Heart left ventricle (tissue), 16 donors: ENCODE data around the gene SHE. TPM values are rescaled to one million over a fixed set of nuclear protein-coding genes. Genes with fewer than 3 reads are reported as not detected.

Source experiments
- ATAC-seq, 4 donors: fragments of 200-7000 bp; cut with Tn5 transposase; one replicate each; pipeline ENCODE4 v1.9.1; 2020 to 2022; ENCODE audit warnings: moderate library complexity in 4 of 4, mild to moderate bottlenecking in 3 of 4, moderate number of reproducible peaks in 1 of 4
- DNase-seq, 5 donors: peaks; one replicate each; pipeline ENCODE4 v3.0.0-alpha.2; 2020
- H3K27ac ChIP-seq, 12 donors: fragments of 200-600 bp; sonication (generic) in 4 of 12; one replicate each; pipeline versions ENCODE4 v1.5.0 to v1.8.0; 2016 to 2022; ENCODE audit warnings: mild to moderate bottlenecking in 2 of 12
- H3K27me3 ChIP-seq, 9 donors: fragments of 200-600 bp; sonication (generic) in 2 of 9; one replicate each; pipeline versions ENCODE4 v1.5.1 to v1.8.0; 2016 to 2022; ENCODE audit warnings: mild to moderate bottlenecking in 3 of 9
- H3K36me3 ChIP-seq, 9 donors: fragments of 200-600 bp; sonication (generic) in 2 of 9; one replicate each; pipeline versions ENCODE4 v1.5.0 to v1.8.0; 2018 to 2022; ENCODE audit warnings: mild to moderate bottlenecking in 2 of 9
- H3K4me1 ChIP-seq, 12 donors: fragments of 200-600 bp; sonication (generic) in 4 of 12; one replicate each; pipeline versions ENCODE4 v1.5.0 to v1.8.0; 2016 to 2022; ENCODE audit warnings: mild to moderate bottlenecking in 3 of 12
- H3K4me3 ChIP-seq, 12 donors: fragments of 200-600 bp; sonication (generic) in 4 of 12; one replicate each; pipeline versions ENCODE4 v1.5.0 to v1.8.0; 2017 to 2022; ENCODE audit warnings: mild to moderate bottlenecking in 9 of 12, moderate library complexity in 4 of 12
- H3K9me3 ChIP-seq, 12 donors: fragments of 200-600 bp; sonication (generic) in 4 of 12; one replicate each; pipeline versions ENCODE4 v1.5.0 to v1.8.0; 2016 to 2022; ENCODE audit warnings: mild to moderate bottlenecking in 1 of 12
- POLR2A ChIP-seq, 2 donors: fragments of 450-650 bp; IDR thresholded peaks; one replicate each; pipeline ENCODE4 v1.6.1; 2017; ENCODE audit warnings: antibody characterized with exemption in 2 of 2, mild to moderate bottlenecking in 2 of 2, moderate library complexity in 2 of 2
- WGBS, 4 donors: extraction: QIAGEN DNeasy Blood & Tissue Kit in 2 of 4; methylation state at CpG; one replicate each; pipeline versions ENCODE4 v1.1.5 to v1.1.7; 2013 to 2018; 5-methylcytosine and 5-hydroxymethylcytosine counted together
- intact Hi-C, 10 donors: fragments of 100-400 bp; cut with DNase I; formaldehyde crosslinking; loops; one replicate each; pipeline versions ENCODE4 v1.11.1 to v1.14.2; 2022
- polyA plus RNA-seq, 2 donors: library from polyadenylated mRNA; stranded (reverse); fragments of 200-250 nt; gene quantifications; one replicate each; pipeline ENCODE4 v1.2.3, GENCODE V29; 2013
- total RNA-seq, 9 donors: library from RNA; depleted of rRNA in 2 of 9; stranded (reverse); fragments of >200 nt in 2 of 9; fragmentation: NEBNext Ultra II Directional in 3 of 9; extraction: Animal tissue kit (Norgen Biotek cat#: 25700) in 3 of 9; gene quantifications; one replicate each; pipeline versions ENCODE4 v1.1.0 to v1.2.4, GENCODE V29; 2016 to 2023
- TF ChIP-seq, protein P1 (sequence below), 12 donors: fragments of 200-600 bp; sonication (generic) in 4 of 12; IDR thresholded peaks; one replicate each; pipeline versions ENCODE4 v1.5.0 to v1.8.0; 2018 to 2022; ENCODE audit warnings: antibody characterized with exemption in 12 of 12, mild to moderate bottlenecking in 5 of 12
- donor health status: ischemic (EF 13 %, LVEDD 7.1; RV severe dilation, severe dysfunction).
- donor health status: healthy with polysubstance abuse.
- donor health status: DM: no; HTN: yes; CAD: no.
- donor health status: DM: no; HTN: no; CAD: no.
- donor health status: ischemic (EF 25% LVEDD 6.9; RV normal size, moderate dysfunction).
- donor health status: ischemic (EF 25% LVEDD 5.7; RV mildly dilated, moderate dysfunction).
- donor health status: healthy.
- donor health status: DM: yes; HTN: yes; CAD: no.
- donor health status: ischemic (EF 35%, LVEDD 5.7; RV mildly dilated, moderate dysfunction).
- donor health status: nonischemic (EF 11% LVEDD 7.7; RV severe dilation, severe dysfunction).
- donor health status: DM: yes; HTN: yes; CAD: no.
- donor health status: PGD.
- donor health status: ischemic (EF 29% LVEDD 5.4; RV normal size, mild dysfunction).
- donor health status: nonischemic (EF 23%, LVEDD 6.1; RV moderate dilation, normal function).

SHE gene
- total and polyA plus RNA-seq, 11 donors = 10.1 to 19.4 (median 11.9) TPM

DNA sequence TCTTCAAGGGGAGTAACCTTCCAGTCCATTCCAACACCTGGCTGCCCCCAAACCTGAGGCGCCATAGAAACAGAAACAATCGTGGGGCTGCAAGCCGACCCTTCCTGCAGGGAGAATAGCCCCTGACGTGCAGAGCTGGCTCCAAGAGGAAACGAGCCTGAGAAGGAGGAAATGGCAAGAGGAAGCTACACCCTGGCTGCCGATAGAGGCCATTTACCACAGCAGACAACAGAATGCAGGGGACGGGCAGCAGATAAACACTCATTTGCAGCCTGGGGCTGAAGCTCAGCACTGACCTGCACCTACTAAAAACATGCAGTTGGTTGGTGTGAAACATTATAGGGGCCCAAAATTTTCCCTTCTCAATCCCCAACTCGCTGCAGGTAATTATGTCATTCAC lies 8.9 kb downstream of the SHE start:
- TF ChIP-seq, protein P1, sequence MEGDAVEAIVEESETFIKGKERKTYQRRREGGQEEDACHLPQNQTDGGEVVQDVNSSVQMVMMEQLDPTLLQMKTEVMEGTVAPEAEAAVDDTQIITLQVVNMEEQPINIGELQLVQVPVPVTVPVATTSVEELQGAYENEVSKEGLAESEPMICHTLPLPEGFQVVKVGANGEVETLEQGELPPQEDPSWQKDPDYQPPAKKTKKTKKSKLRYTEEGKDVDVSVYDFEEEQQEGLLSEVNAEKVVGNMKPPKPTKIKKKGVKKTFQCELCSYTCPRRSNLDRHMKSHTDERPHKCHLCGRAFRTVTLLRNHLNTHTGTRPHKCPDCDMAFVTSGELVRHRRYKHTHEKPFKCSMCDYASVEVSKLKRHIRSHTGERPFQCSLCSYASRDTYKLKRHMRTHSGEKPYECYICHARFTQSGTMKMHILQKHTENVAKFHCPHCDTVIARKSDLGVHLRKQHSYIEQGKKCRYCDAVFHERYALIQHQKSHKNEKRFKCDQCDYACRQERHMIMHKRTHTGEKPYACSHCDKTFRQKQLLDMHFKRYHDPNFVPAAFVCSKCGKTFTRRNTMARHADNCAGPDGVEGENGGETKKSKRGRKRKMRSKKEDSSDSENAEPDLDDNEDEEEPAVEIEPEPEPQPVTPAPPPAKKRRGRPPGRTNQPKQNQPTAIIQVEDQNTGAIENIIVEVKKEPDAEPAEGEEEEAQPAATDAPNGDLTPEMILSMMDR (IDR thresholded peaks at IDR 0.05) = no peak
- no peak for TF ChIP-seq POLR2A (IDR thresholded peaks at IDR 0.05)
- Histone ChIP-seq H3K27ac (peak overlapping the region; percentile 35 to 94 (median 76)), H3K27me3 (peaks cover 0 to 2% (median 0%) of the 10 kb centered on the region in 9 donors), H3K4me3 (peak overlapping the region in 6 of 12 donors; percentile 1 to 25 (median 10)), H3K4me1 (peaks cover 15 to 89% (median 61%) of the 10 kb centered on the region in 12 donors), H3K36me3 (peaks cover 0 to 40% (median 4%) of the 10 kb centered on the region in 9 donors), H3K9me3 (no peaks in the 10 kb centered on the region)
- peak; percentile 71 to 79 (median 77) for DNase-seq
- WGBS, 4 donors = 38 to 52% (median 40%) methylated on average over 8 of the region's 8 CpGs
- intact Hi-C loops = loop anchor here in 2 of 10 donors (1.0 kb wide), 1 partner anchor 8 kb away; no protein-coding TSS in a partner anchor
- peak; percentile 73 to 91 (median 80) for ATAC-seq

DNA sequence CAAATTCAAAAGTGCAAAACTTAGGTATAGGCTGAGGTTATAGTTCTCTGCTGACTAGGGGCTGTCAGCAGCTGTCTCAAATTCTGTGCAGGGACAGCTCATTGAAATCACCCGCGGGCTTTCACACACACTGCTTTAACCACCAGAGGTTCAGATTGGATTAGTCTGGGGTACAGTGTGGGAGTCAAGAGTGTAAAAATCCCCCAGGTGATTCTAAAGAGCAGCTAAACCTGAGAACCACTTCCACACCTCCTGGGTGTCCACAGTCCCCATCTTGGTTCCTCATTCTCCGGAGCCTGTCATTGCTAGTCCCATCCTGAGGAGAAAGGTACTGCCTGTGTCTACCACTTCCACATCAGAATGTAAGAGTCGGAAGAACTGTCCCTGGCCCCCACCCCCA lies 10.1 kb downstream of the SHE start:
- Histone ChIP-seq H3K27me3 (no peaks in the 10 kb centered on the region), H3K9me3 (no peaks in the 10 kb centered on the region), H3K4me3 (peak overlapping the region in 1 of 12 donors; percentile 4), H3K4me1 (peaks cover 15 to 88% (median 57%) of the 10 kb centered on the region in 12 donors), H3K27ac (peak overlapping the region; percentile 35 to 94 (median 74)), H3K36me3 (peaks cover 0 to 45% (median 7%) of the 10 kb centered on the region in 9 donors)
- ATAC-seq (no peak), DNase-seq (no peak)
- intact Hi-C loops = no loop called here
- 62 to 72% (median 65%) methylated on average over 4 of the region's 4 CpGs for WGBS, 4 donors
- TF ChIP-seq POLR2A (IDR thresholded peaks at IDR 0.05) = no peak
- TF ChIP-seq, protein P1 (IDR thresholded peaks at IDR 0.05) = no peak

DNA sequence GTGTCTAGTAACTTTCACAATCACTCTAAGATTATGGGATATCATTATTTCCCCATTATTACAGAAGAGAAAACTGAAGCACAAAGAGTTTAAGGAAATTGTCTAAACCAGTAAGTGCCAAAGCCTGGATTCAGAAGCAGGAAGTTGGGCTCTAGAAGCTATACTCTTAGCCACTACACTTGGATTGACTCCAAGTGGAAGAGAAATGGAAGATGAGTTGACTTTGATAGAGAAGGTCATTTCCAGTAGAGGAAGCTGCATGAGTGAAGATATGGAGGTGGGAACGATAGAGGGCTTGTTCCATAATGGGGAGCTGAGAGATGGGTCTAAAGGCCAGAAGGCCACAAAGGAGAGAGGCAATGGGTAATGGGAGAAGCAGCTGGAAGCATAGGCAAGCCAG lies 11.9 kb downstream of the SHE start:
- Histone ChIP-seq H3K27ac (peak overlapping the region in 10 of 12 donors; percentile 8 to 94 (median 42)), H3K4me3 (no peak overlapping the region), H3K9me3 (no peaks in the 10 kb centered on the region), H3K27me3 (no peaks in the 10 kb centered on the region), H3K4me1 (peaks cover 21 to 96% (median 62%) of the 10 kb centered on the region in 12 donors), H3K36me3 (peaks cover 0 to 61% (median 15%) of the 10 kb centered on the region in 9 donors)
- 25 to 49% (median 37%) methylated on average over 1 of the region's 1 CpG for WGBS, 4 donors
- ATAC-seq = no peak
- intact Hi-C loops = no loop called here
- TF ChIP-seq POLR2A (IDR thresholded peaks at IDR 0.05) = no peak
- TF ChIP-seq, protein P1 (IDR thresholded peaks at IDR 0.05) = no peak
- DNase-seq = no peak

DNA sequence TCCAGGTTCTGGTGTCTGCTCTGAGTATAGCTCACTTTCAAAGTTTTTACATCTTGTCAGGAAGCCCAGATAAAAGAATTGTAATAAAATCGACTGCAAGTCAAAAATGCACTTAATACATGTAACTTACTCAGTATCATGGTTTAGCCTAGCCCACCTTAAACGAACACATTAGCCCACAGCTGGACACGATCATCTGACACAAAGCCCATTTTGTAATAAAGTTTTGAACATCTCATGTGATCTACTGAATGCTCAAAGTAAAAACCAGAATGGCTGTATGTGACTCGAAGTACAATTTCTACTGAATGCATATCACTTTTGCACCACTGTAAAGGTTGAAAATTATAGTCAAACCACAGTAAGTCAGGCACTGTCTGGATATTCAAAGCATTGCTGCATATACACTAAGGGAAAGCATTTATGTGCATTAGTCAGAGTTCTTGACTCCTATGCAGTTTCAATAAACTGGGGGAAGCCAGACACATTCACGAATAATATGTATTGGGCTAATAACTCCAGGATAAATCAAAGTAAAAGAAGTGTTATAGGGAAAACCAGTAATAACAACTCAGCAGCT lies 12.4 kb downstream of the SHE start:
- H3K36me3 ChIP-seq = peaks cover 0 to 56% (median 15%) of the 10 kb centered on the region in 9 donors
- no peaks in the 10 kb centered on the region for H3K27me3 ChIP-seq
- TF ChIP-seq, protein P1 (IDR thresholded peaks at IDR 0.05) = no peak
- TF ChIP-seq POLR2A (IDR thresholded peaks at IDR 0.05) = no peak
- ATAC-seq = no peak
- 52 to 66% (median 62%) methylated on average over 5 of the region's 5 CpGs for WGBS, 4 donors
- peaks cover 15 to 92% (median 57%) of the 10 kb centered on the region in 12 donors for H3K4me1 ChIP-seq
- peak overlapping the region in 9 of 12 donors; percentile 8 to 94 (median 49) for H3K27ac ChIP-seq
- peak overlapping the region in 1 of 12 donors; percentile 4 for H3K4me3 ChIP-seq
- no peaks in the 10 kb centered on the region for H3K9me3 ChIP-seq
- DNase-seq = no peak
- intact Hi-C loops = no loop called here
